ENCODE data around the gene GRAP.
"Not testable (repeated sequence)": the region's sequence is repeated elsewhere in the genome, so short reads cannot be mapped to it uniquely, and the experiment has no call there.

DNA sequence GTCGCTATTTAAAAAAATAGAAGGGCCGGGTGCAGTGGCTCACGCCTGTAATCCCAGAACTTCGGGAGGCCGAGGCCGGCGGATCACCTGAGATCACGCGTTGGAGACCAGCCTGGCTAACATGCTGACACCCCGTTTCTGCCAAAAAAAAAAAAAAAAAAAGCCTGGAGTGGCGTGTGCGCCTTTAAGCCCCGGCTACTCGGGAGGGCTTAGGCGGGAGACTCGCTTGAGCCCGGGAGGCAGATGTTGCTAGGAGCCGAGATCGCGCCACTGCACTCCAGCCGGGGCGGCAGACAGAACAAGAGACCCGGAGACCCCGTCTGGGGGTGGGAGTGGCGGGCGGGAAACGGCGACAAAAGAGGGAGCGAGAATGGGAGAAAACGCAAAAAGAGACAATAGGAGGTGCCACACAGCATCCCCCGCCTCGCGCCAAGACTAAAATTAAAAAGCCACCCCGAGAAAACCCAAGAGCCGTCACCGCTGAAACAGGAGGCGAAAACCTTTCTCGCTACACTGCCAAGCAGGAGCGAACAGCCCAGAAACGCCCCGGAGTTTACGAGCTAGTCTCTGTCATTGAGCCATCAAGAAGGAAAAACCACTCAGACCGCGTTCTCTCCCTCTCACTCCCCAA, 16.7 kb upstream of the GRAP start:
- TF ChIP-seq, protein P1, sequence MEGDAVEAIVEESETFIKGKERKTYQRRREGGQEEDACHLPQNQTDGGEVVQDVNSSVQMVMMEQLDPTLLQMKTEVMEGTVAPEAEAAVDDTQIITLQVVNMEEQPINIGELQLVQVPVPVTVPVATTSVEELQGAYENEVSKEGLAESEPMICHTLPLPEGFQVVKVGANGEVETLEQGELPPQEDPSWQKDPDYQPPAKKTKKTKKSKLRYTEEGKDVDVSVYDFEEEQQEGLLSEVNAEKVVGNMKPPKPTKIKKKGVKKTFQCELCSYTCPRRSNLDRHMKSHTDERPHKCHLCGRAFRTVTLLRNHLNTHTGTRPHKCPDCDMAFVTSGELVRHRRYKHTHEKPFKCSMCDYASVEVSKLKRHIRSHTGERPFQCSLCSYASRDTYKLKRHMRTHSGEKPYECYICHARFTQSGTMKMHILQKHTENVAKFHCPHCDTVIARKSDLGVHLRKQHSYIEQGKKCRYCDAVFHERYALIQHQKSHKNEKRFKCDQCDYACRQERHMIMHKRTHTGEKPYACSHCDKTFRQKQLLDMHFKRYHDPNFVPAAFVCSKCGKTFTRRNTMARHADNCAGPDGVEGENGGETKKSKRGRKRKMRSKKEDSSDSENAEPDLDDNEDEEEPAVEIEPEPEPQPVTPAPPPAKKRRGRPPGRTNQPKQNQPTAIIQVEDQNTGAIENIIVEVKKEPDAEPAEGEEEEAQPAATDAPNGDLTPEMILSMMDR (IDR thresholded peaks at IDR 0.05; ENCODE audit: low read length): not testable (repeated sequence)
- TF ChIP-seq EZH2 (IDR thresholded peaks at IDR 0.05; ENCODE audit: borderline replicate concordance, low read length): not testable (repeated sequence)

All from OCI-LY1 (cell line).